ENCODE data around the gene RASAL3.

Gene RASAL3

GRCh38 chr19:15436012-15436825, 28.1 kb downstream of the RASAL3 start:
- DNase-seq (ENCODE audit: low read depth, low spot score), result no peak

- DNase-seq (ENCODE audit: low read depth, low spot score), result no peak
Measured at GRCh38 chr19:15433519-15434069, 30.8 kb downstream of the RASAL3 start.

- no peak for DNase-seq (ENCODE audit: low read depth, low spot score)
Measured at GRCh38 chr19:15432629-15433518, 31.5 kb downstream of the RASAL3 start.

- no peak for DNase-seq (ENCODE audit: low read depth, low spot score)
Measured at GRCh38 chr19:15432018-15432494, 32.3 kb downstream of the RASAL3 start.

- no peak for DNase-seq (ENCODE audit: low read depth, low spot score)
Measured at GRCh38 chr19:15431396-15432017, 32.8 kb downstream of the RASAL3 start.

GRCh38 chr19:15430526-15431120, 33.7 kb downstream of the RASAL3 start:
- no peak for DNase-seq (ENCODE audit: low read depth, low spot score)

- DNase-seq (ENCODE audit: low read depth, low spot score), result no peak
Measured at GRCh38 chr19:15429825-15430467, 34.4 kb downstream of the RASAL3 start.

- no peak for DNase-seq (ENCODE audit: low read depth, low spot score)
Measured at GRCh38 chr19:15428956-15429824, 35.2 kb downstream of the RASAL3 start.

GRCh38 chr19:15427991-15428471, 36.3 kb downstream of the RASAL3 start:
- DNase-seq (ENCODE audit: low read depth, low spot score), result no peak

GRCh38 chr19:15427350-15427700, 37.0 kb downstream of the RASAL3 start:
- DNase-seq (ENCODE audit: low read depth, low spot score), result no peak

GRCh38 chr19:15426485-15427349, 37.6 kb downstream of the RASAL3 start:
- no peak for DNase-seq (ENCODE audit: low read depth, low spot score)

- no peak for DNase-seq (ENCODE audit: low read depth, low spot score)
Measured at GRCh38 chr19:15425321-15425950, 38.9 kb downstream of the RASAL3 start.

GRCh38 chr19:15424692-15425272, 39.6 kb downstream of the RASAL3 start:
- DNase-seq (ENCODE audit: low read depth, low spot score), result no peak

- DNase-seq (ENCODE audit: low read depth, low spot score), result no peak
Measured at GRCh38 chr19:15424121-15424520, 40.2 kb downstream of the RASAL3 start.

- no peak for DNase-seq (ENCODE audit: low read depth, low spot score)
Measured at GRCh38 chr19:15423130-15423529, 41.2 kb downstream of the RASAL3 start.

- DNase-seq (ENCODE audit: low read depth, low spot score), result no peak
Measured at GRCh38 chr19:15422296-15423075, 41.9 kb downstream of the RASAL3 start.

- no peak for DNase-seq (ENCODE audit: low read depth, low spot score)
Measured at GRCh38 chr19:15421721-15422260, 42.6 kb downstream of the RASAL3 start.
